ENCODE measurements around the gene ATP5MC2.
"Not testable (repeated sequence)": the region's sequence is repeated elsewhere in the genome, so short reads cannot be mapped to it uniquely, and the experiment has no call there.

ATP5MC2 gene

DNA sequence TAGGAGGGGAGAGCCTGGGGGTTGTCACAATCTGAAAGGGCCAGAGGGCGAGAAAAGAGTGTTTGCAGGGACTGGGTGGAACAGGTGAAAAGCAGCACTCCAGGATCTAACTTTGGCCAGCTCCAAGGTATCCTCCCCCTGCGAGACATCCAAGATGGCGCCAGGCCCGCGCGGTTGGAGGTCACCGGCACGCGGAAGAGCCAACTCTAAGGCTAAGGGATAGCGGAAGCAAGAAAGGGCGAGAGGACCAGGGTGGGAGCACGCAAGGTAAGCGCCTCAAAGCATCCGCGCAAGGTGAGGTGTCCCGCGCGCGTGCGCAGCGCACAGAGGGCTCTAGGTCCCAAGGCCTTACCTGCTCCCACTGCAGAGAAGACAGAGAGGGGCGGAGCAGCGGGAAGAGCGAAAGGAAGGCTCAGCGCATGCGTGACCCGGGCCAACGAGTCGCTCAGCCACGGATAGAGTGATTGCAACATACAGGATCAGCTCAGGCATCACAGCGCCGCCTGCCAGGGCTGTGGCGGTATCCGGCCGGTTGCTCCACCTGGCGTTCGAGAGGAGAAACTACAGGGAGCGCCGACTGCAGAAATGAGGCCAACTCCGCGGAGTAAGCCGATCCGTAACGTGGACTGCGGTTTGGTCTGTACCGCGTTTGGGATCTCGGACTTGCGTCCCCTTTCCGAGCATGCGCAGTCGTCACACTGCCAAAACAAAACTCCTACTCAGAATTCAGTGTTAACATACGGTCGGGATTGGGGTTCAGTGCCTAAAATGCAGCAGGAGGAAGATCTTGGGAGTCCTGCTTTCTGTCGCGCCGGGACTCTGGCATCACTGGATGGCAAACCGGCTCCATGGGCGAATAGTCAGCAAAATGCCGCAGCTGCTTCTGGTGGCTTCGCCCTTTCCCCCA is at the start of gene ATP5MC2:
TSS of gene ATP5MC2 (minus strand) at position 383 of the 907 bp plus-strand sequence. CDS start 3,469 bp downstream, outside the sequence.
- DNase-seq: peak; percentile 99

DNA sequence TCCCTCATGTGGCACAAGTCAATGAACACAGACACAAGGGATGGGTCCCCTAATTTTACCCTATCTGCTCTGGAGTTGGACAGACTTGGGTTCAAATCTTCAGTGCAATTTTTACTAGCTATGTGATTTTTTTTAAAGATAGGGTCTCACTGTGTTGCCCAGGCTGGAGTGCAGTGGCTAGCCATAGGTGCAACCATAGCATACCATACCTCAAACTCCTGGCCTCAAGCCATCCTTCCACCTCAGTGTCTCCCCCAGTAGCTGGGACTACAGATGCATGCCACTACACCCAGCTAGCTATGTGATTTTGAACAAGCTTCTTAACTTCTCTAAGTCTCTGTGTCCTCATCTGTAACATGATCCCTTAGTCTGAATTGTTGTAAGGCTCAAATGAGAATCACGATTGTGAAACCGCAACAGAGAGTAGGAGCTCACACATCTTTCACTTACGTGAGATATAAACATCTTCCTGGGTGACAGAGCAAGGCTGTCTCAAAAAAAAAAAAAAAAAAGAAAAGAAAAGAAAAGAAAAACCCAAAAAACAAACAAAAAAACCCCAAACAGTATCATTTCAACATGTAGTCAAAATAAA is 46.7 kb upstream of the ATP5MC2 start:
- no peak for DNase-seq

DNA sequence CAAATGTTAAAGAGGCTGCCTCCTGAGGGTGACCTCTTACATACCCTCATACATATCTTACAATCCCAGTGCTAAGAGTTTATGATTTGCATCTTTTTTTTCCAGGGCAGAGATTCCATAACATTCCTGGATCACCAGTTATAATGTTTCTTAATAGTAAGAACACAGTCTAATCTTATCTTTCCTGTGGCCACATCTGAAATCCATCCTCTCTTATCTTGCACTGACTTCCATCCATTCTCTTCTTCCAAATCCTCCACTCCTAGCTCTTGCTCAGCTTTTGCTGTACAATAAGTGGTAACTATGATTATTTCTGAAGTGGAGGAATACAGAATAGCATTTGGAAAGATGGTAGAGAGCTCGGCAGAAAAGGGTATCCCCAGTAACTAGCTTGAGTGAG is 45.1 kb upstream of the ATP5MC2 start:
- DNase-seq: no peak

- no peak for DNase-seq
Observed at GRCh38 chr12:53719649-53720048, 43.8 kb upstream of the ATP5MC2 start.

DNA sequence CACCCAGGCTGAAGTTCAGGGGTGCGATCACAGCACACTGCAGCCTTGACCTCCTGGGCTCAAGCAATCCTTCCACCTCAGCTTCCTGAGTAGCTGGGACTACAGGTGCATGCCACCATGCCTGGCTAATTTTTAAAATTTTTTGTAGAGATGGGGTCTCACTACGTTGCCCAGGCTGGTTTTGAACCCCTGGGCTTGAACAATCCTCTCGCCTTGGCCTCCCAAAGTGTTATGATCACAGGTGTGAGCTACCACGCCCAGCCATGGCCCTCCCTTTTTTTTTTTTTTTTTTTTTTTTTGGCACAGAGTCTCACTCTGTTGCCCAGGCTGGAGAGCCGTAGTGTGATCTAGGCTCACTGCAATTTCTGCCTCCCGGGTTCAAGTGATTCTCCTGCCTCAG is 42.7 kb upstream of the ATP5MC2 start:
- not testable (repeated sequence) for DNase-seq

DNA sequence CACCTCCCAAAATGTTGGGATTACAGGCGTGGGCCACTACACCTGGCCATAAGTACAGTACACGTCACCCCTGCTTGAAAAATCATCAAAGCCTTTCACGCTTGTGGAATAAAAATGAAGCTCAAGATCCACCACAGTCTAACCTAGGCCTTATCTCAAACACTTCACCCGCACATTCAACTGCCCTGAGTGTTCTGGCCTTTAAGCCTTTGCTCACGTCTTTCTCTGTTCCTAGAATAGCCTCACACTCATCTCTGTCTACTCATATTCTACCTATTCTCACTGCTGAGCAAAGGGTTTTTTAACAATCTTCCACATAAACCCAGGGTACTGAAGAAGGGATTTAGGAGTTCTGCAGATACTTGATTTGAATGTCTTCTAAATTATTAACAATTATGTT is 41.4 kb upstream of the ATP5MC2 start:
- no peak for DNase-seq

- DNase-seq: no peak
Observed at GRCh38 chr12:53714004-53714403, 38.1 kb upstream of the ATP5MC2 start.

DNA sequence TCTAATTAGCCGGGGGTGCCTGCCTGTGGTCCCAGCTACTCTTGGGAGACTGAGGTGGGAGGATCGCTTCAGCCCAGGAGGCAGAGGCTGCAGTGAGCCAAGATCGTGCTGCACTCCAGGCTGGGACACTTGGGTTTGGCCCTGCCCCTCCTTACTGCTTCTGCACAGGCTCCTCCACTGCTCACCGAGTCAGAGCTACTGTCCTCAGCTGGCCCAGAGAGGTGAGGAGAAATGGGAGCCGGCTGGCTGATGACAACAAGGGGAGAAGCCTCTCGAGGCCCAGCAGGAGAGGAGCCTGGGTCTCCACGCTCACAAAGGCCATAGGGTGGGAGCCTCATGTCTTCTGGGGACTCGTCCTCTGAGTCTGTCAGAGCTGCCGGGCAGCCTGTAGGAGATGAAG is 37.6 kb upstream of the ATP5MC2 start:
- DNase-seq: no peak

- no peak for DNase-seq
Observed at GRCh38 chr12:53712059-53712643, 36.3 kb upstream of the ATP5MC2 start.

- DNase-seq: no peak
Observed at GRCh38 chr12:53710091-53710490, 34.2 kb upstream of the ATP5MC2 start.

- DNase-seq: no peak
Observed at GRCh38 chr12:53709671-53710070, 33.8 kb upstream of the ATP5MC2 start.

DNA sequence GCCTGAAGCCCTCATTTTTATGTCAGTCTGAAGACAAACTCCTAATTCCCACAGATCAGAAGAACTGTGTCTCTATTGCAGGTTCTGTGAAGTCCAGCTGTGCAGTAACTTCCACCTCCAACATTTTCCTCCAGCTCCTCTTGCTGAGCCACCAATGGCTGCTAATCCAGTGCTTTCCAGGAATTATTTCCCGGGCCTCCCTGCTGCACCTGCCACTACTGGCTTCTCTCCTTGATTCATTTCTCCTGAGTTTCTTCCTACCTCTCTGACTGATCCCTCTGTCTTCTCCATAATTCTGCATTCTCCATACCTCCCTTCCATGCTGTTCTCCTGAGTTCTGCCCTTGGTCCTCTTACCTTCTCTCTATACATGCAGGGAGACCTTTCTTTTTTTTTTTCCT is 30.2 kb upstream of the ATP5MC2 start:
- no peak for DNase-seq

- DNase-seq: no peak
Observed at GRCh38 chr12:53703756-53704155, 27.9 kb upstream of the ATP5MC2 start.

- DNase-seq: peak; percentile 69
Observed at GRCh38 chr12:53701518-53702264, 25.8 kb upstream of the ATP5MC2 start.

- DNase-seq: no peak
Observed at GRCh38 chr12:53700567-53700966, 24.7 kb upstream of the ATP5MC2 start.

- no peak for DNase-seq
Observed at GRCh38 chr12:53699678-53700025, 23.8 kb upstream of the ATP5MC2 start.

DNA sequence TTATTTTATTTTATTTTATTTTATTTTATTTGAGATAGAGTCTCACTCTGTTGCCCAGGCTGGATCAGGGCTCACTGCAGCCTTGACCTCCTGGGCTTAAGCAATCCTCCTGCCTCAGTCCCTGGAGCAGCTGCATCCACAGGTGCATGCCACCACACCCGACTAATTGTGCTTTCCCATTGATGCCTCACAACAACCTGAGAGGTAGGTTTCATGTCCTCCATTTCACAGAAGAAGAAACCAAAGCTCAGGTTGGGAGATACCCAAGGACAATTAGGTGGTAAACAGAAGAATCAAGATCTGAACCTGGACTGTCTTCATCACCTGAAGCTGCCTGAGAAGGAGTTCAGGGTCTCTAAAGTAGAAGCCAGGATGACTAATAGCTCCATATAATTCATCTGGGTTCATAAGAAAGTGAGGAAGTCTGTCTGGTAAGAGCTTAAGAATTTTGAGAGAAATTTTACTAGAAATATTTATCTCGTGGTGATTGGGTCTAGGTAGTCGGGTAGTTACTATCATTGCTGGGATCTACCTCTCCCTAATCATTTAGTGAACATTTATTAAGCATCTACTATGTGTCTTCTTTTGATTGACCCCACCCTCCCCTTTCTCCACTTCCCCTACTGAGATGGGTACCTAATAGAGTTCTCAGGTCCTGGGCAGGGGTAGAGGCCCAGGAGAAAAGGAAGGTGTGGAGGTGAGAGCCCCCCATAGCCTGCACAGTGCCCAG is 23.2 kb upstream of the ATP5MC2 start:
- no peak for DNase-seq

DNA sequence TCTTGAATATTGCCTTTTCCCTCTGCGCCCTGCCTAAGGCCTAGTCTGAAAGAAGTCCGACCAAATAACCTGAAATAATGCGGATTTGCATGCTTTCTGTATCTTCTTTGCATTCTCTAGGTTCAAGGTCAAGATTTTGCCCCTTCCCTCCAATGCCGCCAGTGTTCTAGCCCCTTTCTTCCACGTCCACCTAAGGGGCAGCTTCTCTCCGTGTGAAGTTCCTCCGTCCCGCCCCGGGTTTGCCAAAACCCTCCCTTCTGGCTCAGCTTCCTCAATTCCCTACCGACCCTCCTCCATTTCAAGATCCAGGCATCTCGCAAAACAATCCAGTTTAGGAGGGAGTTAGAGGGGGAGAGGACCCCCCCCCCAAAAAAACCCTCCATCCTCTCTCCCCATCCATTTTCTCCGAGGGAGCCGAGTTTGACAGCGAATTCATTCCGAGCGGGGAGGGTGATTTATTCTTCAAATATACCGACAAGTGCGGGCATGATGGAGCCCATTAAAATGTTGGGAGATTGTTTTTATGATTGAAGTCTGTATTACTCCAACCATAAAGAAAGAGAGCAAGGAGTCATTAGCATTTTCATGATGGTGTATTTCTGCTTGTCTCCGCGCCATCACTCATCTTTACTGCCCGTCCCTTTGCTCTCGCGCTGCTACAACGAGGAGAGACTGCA is 20.9 kb upstream of the ATP5MC2 start:
- DNase-seq: no peak

DNA sequence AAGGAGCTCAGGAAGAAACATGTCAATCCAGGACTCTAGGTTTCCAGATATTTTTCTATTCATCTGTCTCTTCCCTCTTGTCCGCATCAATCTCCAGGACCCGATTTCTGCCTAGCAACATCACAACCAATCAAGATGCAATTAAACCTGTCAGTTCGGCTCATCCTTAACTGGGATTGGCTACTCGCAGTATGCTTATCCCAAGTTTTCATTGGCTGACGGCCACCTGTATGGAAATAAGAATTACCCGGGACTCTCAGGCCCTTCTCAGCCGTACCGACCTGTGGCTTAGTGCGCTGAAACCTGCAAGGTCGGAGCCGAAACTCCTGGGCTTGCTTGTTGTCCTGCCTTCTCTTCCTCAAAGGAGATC is 20.4 kb upstream of the ATP5MC2 start:
- peak; percentile 98 for DNase-seq

GRCh38 chr12:53695152-53696145 is 19.6 kb upstream of the ATP5MC2 start:
- peak; percentile 40 for DNase-seq

DNA sequence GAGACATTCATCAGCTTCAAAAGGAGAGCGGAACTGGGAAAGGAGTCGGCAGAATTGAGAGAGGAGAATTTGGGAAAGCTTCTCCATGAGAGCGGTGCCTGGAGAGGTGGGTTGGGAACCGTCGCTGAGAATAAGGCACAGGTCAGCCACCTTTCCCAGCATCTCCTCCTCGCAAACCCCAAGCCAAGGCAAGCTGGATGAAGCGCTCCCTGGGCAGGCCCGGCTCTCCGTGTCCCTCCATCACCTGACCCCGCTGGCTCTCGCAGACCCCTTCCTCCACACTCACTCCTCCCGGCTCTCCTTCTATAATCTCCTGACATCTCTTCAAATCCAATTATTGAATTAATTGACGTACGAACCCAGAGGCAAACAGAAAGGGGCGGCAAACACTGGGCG is 18.9 kb upstream of the ATP5MC2 start:
- DNase-seq: no peak

Measured in NCI-H774 (cell line).